Keratinocyte (primary cell): ENCODE results near the gene RNASE13. TPM values are rescaled to one million over a fixed set of nuclear protein-coding genes. Genes with fewer than 3 reads are reported as not detected.

Experiments used
- DNase-seq: peaks from one replicate; pipeline ENCODE4 v3.0.0-alpha.2; 2011; ENCODE audit warnings: low read depth, missing footprints, low spot score
- FAIRE-seq: peaks from 2 replicates; lab custom pipeline; 2011; peaks lifted over from hg19 to GRCh38; lab: Jason Lieb, UNC
- H2AFZ ChIP-seq: 2 replicates; pipeline ENCODE4 v1.6.0; 2012; ENCODE audit warnings: low read length, control low read depth, inconsistent platforms; ENCODE audit not compliant: control insufficient read depth
- H3K27ac ChIP-seq: 2 replicates; pipeline ENCODE4 v1.5.1; 2011; ENCODE audit warnings: low read length; ENCODE audit not compliant: control insufficient read depth, insufficient read depth
- H3K27me3 ChIP-seq: 3 replicates; pipeline ENCODE4 v1.6.0; 2011; ENCODE audit warnings: low read length; ENCODE audit not compliant: control insufficient read depth, insufficient read depth; ENCODE audit errors: extremely low read depth
- H3K36me3 ChIP-seq, 2 experiments: 2 replicates in 1 of 2; 3 replicates in 1 of 2; pipeline ENCODE4 v1.5.1; 2011; ENCODE audit warnings: low read length in 2 of 2, mild to moderate bottlenecking in 1 of 2; ENCODE audit not compliant: control insufficient read depth in 2 of 2, insufficient read depth in 2 of 2; ENCODE audit errors: extremely low read depth in 1 of 2
- H3K4me1 ChIP-seq: 3 replicates; pipeline ENCODE4 v1.5.1; 2011; ENCODE audit warnings: low read length; ENCODE audit not compliant: control insufficient read depth, insufficient read depth; ENCODE audit errors: extremely low read depth
- H3K4me2 ChIP-seq: 3 replicates; pipeline ENCODE4 v1.6.0; 2011; ENCODE audit warnings: low read depth, low read length; ENCODE audit not compliant: control insufficient read depth, insufficient read depth; ENCODE audit errors: extremely low read depth
- H3K4me3 ChIP-seq, 3 experiments: fragments of 200-600 bp in 1 of 3; sonication (generic) in 1 of 3; 2 replicates in 2 of 3; 3 replicates in 1 of 3; pipeline ENCODE4 v1.5.1; 2011 to 2016; ENCODE audit warnings: low read length in 3 of 3, mild to moderate bottlenecking in 3 of 3, control low read depth in 2 of 3, inconsistent platforms in 1 of 3, low read depth in 1 of 3, mixed read lengths in 1 of 3, mixed run types in 1 of 3, moderate library complexity in 1 of 3; ENCODE audit not compliant: control insufficient read depth in 2 of 3, insufficient read depth in 2 of 3; ENCODE audit errors: extremely low read depth in 1 of 3
- H3K79me2 ChIP-seq: 2 replicates; pipeline ENCODE4 v1.6.0; 2012; ENCODE audit warnings: low read length; ENCODE audit not compliant: control insufficient read depth, insufficient read depth
- H3K9ac ChIP-seq: 3 replicates; pipeline ENCODE4 v1.6.0; 2011; ENCODE audit warnings: low read length; ENCODE audit not compliant: control insufficient read depth, insufficient read depth; ENCODE audit errors: extremely low read depth
- H3K9me1 ChIP-seq: 3 replicates; pipeline ENCODE4 v1.6.0; 2011; ENCODE audit warnings: low read length; ENCODE audit not compliant: control insufficient read depth, insufficient read depth; ENCODE audit errors: extremely low read depth
- H3K9me3 ChIP-seq: 2 replicates; pipeline ENCODE4 v1.5.1; 2012; ENCODE audit warnings: low read depth, low read length; ENCODE audit not compliant: control insufficient read depth
- H4K20me1 ChIP-seq: 3 replicates; pipeline ENCODE4 v1.6.0; 2011; ENCODE audit warnings: low read length; ENCODE audit not compliant: control insufficient read depth, insufficient read depth; ENCODE audit errors: extremely low read depth
- EZH2 ChIP-seq: IDR thresholded peaks from one replicate; pipeline ENCODE4 v1.6.1; 2012; ENCODE audit warnings: inconsistent platforms, mild to moderate bottlenecking, low read length, moderate library complexity
- dilution Hi-C: fragments of 300-500 bp; cut with MboI; formaldehyde crosslinking; loops from one replicate; pipeline ENCODE4 v1.7.0; 2020; ENCODE audit warnings: low sequenced_read_pairs; ENCODE audit not compliant: extremely low pct_ligation_motif_present
- polyA plus RNA-seq, 5 experiments: library from polyadenylated mRNA; depleted of rRNA in 3 of 5; stranded (reverse) in 3 of 5; stranded (forward) in 1 of 5; unstranded in 1 of 5; fragments of >200 nt; gene quantifications; 1 replicate in 1 of 5; 2 replicates in 3 of 5; 3 replicates in 1 of 5; pipeline versions ENCODE4 v1.2.1 to v1.2.3, GENCODE V29; 2011 to 2012; ENCODE audit warnings: missing spikeins in 2 of 5, low read depth in 1 of 5, low replicate concordance in 1 of 5
- TF ChIP-seq, protein P1 (sequence below), 3 experiments: IDR thresholded peaks in 1 of 3; conservative IDR thresholded peaks in 1 of 3; optimal IDR thresholded peaks in 1 of 3; 2 replicates in 2 of 3; 3 replicates in 1 of 3; pipeline versions ENCODE3 to v1.5.1; 2011; ENCODE audit warnings: low read length in 3 of 3, mild to moderate bottlenecking in 3 of 3, moderate library complexity in 2 of 3, control low read depth in 1 of 3, inconsistent platforms in 1 of 3; ENCODE audit not compliant: insufficient read depth in 2 of 3; ENCODE audit errors: extremely low read depth in 1 of 3

The RNASE13 gene
- polyA plus RNA-seq, 1 donor (not counting 4 experiments of a cell fraction or from before 2014, with no cell fraction given), result not detected

DNA sequence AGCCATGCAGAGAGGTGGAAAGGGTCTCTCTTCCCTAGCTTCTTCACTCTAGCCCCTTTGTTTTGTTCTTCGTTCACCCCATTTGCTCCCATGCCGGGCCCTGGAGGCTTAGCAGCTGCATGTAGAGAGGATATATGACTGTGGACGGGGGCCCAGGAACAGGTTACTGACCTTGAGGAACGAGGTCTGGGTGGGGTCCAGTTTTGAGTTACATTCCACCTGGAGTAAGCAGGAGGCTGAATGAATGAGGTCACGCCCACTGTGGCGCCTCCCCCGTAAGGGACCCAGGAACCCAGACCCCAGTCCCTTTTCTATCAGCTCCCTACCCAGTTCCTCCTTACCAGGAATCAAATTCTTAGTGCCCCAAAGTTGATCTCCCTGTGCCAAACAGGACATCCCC lies 16.3 kb downstream of the RNASE13 start:
- H3K4me3 ChIP-seq, result no peak overlapping the region
- H3K9ac ChIP-seq, result no peak overlapping the region
- FAIRE-seq, result no peak
- no peaks in the 10 kb centered on the region for H3K79me2 ChIP-seq
- H3K36me3 ChIP-seq, result no peaks in the 10 kb centered on the region
- no peak overlapping the region for H2AFZ ChIP-seq
- H4K20me1 ChIP-seq, result no peaks in the 10 kb centered on the region
- peaks cover 3% of the 10 kb centered on the region for H3K27me3 ChIP-seq
- TF ChIP-seq, protein P1, sequence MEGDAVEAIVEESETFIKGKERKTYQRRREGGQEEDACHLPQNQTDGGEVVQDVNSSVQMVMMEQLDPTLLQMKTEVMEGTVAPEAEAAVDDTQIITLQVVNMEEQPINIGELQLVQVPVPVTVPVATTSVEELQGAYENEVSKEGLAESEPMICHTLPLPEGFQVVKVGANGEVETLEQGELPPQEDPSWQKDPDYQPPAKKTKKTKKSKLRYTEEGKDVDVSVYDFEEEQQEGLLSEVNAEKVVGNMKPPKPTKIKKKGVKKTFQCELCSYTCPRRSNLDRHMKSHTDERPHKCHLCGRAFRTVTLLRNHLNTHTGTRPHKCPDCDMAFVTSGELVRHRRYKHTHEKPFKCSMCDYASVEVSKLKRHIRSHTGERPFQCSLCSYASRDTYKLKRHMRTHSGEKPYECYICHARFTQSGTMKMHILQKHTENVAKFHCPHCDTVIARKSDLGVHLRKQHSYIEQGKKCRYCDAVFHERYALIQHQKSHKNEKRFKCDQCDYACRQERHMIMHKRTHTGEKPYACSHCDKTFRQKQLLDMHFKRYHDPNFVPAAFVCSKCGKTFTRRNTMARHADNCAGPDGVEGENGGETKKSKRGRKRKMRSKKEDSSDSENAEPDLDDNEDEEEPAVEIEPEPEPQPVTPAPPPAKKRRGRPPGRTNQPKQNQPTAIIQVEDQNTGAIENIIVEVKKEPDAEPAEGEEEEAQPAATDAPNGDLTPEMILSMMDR (optimal IDR thresholded peaks at IDR 0.05 in 1 of 3, IDR thresholded peaks at IDR 0.05 in 1 of 3, conservative IDR thresholded peaks at IDR 0.05 in 1 of 3; ENCODE audit: extremely low read depth in 1 of 3, insufficient read depth in 2 of 3, low read length in 3 of 3), result no peak
- no peak for TF ChIP-seq EZH2
- H3K9me3 ChIP-seq, result no peaks in the 10 kb centered on the region
- H3K27ac ChIP-seq, result no peak overlapping the region
- no peaks in the 10 kb centered on the region for H3K9me1 ChIP-seq
- dilution Hi-C loops, result no loop called here
- no peak overlapping the region for H3K4me2 ChIP-seq
- H3K4me1 ChIP-seq, result no peaks in the 10 kb centered on the region
- DNase-seq, result no peak

DNA sequence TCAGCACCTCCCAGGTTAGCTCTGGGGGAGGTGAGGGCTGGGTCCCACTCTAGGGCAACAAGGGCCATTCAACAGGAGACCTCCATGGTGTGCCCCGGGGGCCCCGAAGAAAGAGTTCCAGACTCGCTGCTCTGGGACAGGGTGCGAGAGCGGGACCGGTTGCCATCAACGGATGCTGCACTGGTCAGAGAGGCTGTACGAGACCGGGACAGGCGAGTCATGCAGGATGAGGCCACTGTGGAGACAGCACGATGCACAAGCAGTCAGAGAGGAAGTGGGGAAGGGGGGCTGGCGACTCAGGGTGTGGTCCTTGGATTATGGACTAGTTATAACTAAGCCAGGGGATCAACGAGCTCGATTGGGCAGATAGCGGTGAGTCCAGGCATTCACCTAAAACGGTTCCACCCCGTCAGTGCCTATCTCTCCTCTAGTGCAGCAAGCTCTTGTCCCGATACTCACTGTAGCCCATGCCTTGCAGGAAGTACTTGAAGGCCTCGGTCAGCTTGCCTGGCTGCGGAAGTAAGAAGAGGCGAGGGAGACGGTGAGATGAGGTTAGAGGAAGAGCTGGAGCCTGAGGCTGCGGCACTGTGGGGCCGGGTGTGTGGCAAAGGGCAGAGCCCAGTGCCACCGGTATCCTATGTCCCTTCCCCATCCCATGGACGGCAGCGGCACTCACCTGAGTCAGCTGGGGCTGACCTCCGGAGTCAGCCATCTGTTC lies 16.9 kb downstream of the RNASE13 start:
- H3K4me2 ChIP-seq, result no peak overlapping the region
- no peaks in the 10 kb centered on the region for H3K79me2 ChIP-seq
- FAIRE-seq, result no peak
- no peaks in the 10 kb centered on the region for H4K20me1 ChIP-seq
- no peaks in the 10 kb centered on the region for H3K9me1 ChIP-seq
- no peak overlapping the region for H3K9ac ChIP-seq
- no peak overlapping the region for H3K27ac ChIP-seq
- no peaks in the 10 kb centered on the region for H3K36me3 ChIP-seq
- DNase-seq, result no peak
- H2AFZ ChIP-seq, result no peak overlapping the region
- dilution Hi-C loops, result no loop called here
- H3K27me3 ChIP-seq, result no peaks in the 10 kb centered on the region
- no peaks in the 10 kb centered on the region for H3K4me1 ChIP-seq
- no peak overlapping the region for H3K4me3 ChIP-seq
- H3K9me3 ChIP-seq, result no peaks in the 10 kb centered on the region
- TF ChIP-seq EZH2, result no peak
- TF ChIP-seq, protein P1 (optimal IDR thresholded peaks at IDR 0.05 in 1 of 3, IDR thresholded peaks at IDR 0.05 in 1 of 3, conservative IDR thresholded peaks at IDR 0.05 in 1 of 3; ENCODE audit: extremely low read depth in 1 of 3, insufficient read depth in 2 of 3, low read length in 3 of 3), result no peak
